Measurements from ENCODE around the gene ZNF92.
"Not testable (repeated sequence)": the region's sequence is repeated elsewhere in the genome, so short reads cannot be mapped to it uniquely, and the experiment has no call there.

The ZNF92 gene

GRCh38 chr7:65434307-65434706 lies 60.7 kb downstream of the ZNF92 start:
- TF ChIP-seq SP1 (IDR thresholded peaks at IDR 0.05): no peak
- TF ChIP-seq FOXK2 (IDR thresholded peaks at IDR 0.05): no peak
- TF ChIP-seq L3MBTL2 (conservative IDR thresholded peaks at IDR 0.05): no peak
- no peak for TF ChIP-seq ARNT (IDR thresholded peaks at IDR 0.05)
- no peak for TF ChIP-seq SUZ12 (IDR thresholded peaks at IDR 0.05)
- TF ChIP-seq BHLHE40 (IDR thresholded peaks at IDR 0.05; ENCODE audit: borderline replicate concordance): no peak
- TF ChIP-seq TARDBP (IDR thresholded peaks at IDR 0.05): no peak
- no peak for TF ChIP-seq FOXM1 (IDR thresholded peaks at IDR 0.05; ENCODE audit: borderline replicate concordance)
- no peak for TF ChIP-seq PKNOX1 (IDR thresholded peaks at IDR 0.05)
- TF ChIP-seq CTBP1 (IDR thresholded peaks at IDR 0.05; ENCODE audit: borderline replicate concordance): no peak
- TF ChIP-seq NFRKB (IDR thresholded peaks at IDR 0.05): no peak
- TF ChIP-seq ZNF384 (IDR thresholded peaks at IDR 0.05): no peak
- TF ChIP-seq FOXA1 (IDR thresholded peaks at IDR 0.05): no peak
- no peak for TF ChIP-seq HDGF (IDR thresholded peaks at IDR 0.05; ENCODE audit: borderline replicate concordance)
- TF ChIP-seq ELF4 (IDR thresholded peaks at IDR 0.05): no peak
- TF ChIP-seq LEF1 (IDR thresholded peaks at IDR 0.05; ENCODE audit: borderline replicate concordance): no peak
- CTCF ChIA-PET: no interaction called here
- no peak for DNase-seq (ENCODE audit: extremely low spot score)
- POLR2A ChIA-PET: no interaction called here

GRCh38 chr7:65436163-65436562 lies 62.5 kb downstream of the ZNF92 start:
- ChIA-PET CTCF (no interaction called here), POLR2A (no interaction called here)
- no peak for TF ChIP-seq BHLHE40 (IDR thresholded peaks at IDR 0.05; ENCODE audit: borderline replicate concordance)
- no peak for TF ChIP-seq TARDBP (IDR thresholded peaks at IDR 0.05)
- DNase-seq (ENCODE audit: extremely low spot score): no peak

- DNase-seq (ENCODE audit: extremely low spot score): no peak
- POLR2A ChIA-PET: interaction anchor here (1.0 kb wide), 1 partner anchor 65 kb away, joined by 3 read pairs; the partner anchor contains the start of gene ZNF92
- TF ChIP-seq PKNOX1 (IDR thresholded peaks at IDR 0.05) (no peak), TARDBP (IDR thresholded peaks at IDR 0.05) (no peak), FOXA1 (IDR thresholded peaks at IDR 0.05) (no peak), BHLHE40 (IDR thresholded peaks at IDR 0.05; ENCODE audit: borderline replicate concordance) (no peak), CTBP1 (IDR thresholded peaks at IDR 0.05; ENCODE audit: borderline replicate concordance) (no peak), FOXK2 (IDR thresholded peaks at IDR 0.05) (no peak), LEF1 (IDR thresholded peaks at IDR 0.05; ENCODE audit: borderline replicate concordance) (no peak), NFRKB (IDR thresholded peaks at IDR 0.05) (no peak), L3MBTL2 (conservative IDR thresholded peaks at IDR 0.05) (no peak), FOXM1 (IDR thresholded peaks at IDR 0.05; ENCODE audit: borderline replicate concordance) (no peak)
- CTCF ChIA-PET: no interaction called here
Observed at GRCh38 chr7:65438598-65438997, 64.9 kb downstream of the ZNF92 start.

GRCh38 chr7:65441010-65441409 lies 67.4 kb downstream of the ZNF92 start:
- ChIA-PET POLR2A (no interaction called here), CTCF (no interaction called here)
- peak; percentile 15 for DNase-seq (ENCODE audit: extremely low spot score)
- TF ChIP-seq PKNOX1 (IDR thresholded peaks at IDR 0.05): no peak

- POLR2A ChIA-PET: no interaction called here
- no peak for TF ChIP-seq ARNT (IDR thresholded peaks at IDR 0.05)
- TF ChIP-seq FOXA1 (IDR thresholded peaks at IDR 0.05): no peak
- TF ChIP-seq NFRKB (IDR thresholded peaks at IDR 0.05): no peak
- no peak for TF ChIP-seq LEF1 (IDR thresholded peaks at IDR 0.05; ENCODE audit: borderline replicate concordance)
- TF ChIP-seq HDGF (IDR thresholded peaks at IDR 0.05; ENCODE audit: borderline replicate concordance): no peak
- no peak for TF ChIP-seq TARDBP (IDR thresholded peaks at IDR 0.05)
- TF ChIP-seq FOXM1 (IDR thresholded peaks at IDR 0.05; ENCODE audit: borderline replicate concordance): no peak
- no peak for TF ChIP-seq SUZ12 (IDR thresholded peaks at IDR 0.05)
- DNase-seq (ENCODE audit: extremely low spot score): no peak
- CTCF ChIA-PET: no interaction called here
Observed at GRCh38 chr7:65444205-65444842, 70.7 kb downstream of the ZNF92 start.

GRCh38 chr7:65444899-65445823 lies 71.5 kb downstream of the ZNF92 start:
- ChIA-PET POLR2A (no interaction called here), CTCF (interaction anchor here (0.7 kb wide), 1 partner anchor 32 kb away, joined by 3 read pairs; no protein-coding TSS in a partner anchor)
- DNase-seq (ENCODE audit: extremely low spot score): no peak
- TF ChIP-seq FOXM1 (IDR thresholded peaks at IDR 0.05; ENCODE audit: borderline replicate concordance) (no peak), SUZ12 (IDR thresholded peaks at IDR 0.05) (no peak)

- POLR2A ChIA-PET; DNase-seq (ENCODE audit: extremely low spot score); CTCF ChIA-PET: not testable (repeated sequence)
Observed at GRCh38 chr7:65447041-65447440, 73.4 kb downstream of the ZNF92 start.
